NCI-H1092 treated with DMSO at 0.1 percent for 48 hours (cell line): ENCODE measurements around the gene LIPE.

Experiments
- DNase-seq: peaks from one replicate; lab custom pipeline; 2025; lab: John Stamatoyannopoulos, UW

The LIPE gene

DNA sequence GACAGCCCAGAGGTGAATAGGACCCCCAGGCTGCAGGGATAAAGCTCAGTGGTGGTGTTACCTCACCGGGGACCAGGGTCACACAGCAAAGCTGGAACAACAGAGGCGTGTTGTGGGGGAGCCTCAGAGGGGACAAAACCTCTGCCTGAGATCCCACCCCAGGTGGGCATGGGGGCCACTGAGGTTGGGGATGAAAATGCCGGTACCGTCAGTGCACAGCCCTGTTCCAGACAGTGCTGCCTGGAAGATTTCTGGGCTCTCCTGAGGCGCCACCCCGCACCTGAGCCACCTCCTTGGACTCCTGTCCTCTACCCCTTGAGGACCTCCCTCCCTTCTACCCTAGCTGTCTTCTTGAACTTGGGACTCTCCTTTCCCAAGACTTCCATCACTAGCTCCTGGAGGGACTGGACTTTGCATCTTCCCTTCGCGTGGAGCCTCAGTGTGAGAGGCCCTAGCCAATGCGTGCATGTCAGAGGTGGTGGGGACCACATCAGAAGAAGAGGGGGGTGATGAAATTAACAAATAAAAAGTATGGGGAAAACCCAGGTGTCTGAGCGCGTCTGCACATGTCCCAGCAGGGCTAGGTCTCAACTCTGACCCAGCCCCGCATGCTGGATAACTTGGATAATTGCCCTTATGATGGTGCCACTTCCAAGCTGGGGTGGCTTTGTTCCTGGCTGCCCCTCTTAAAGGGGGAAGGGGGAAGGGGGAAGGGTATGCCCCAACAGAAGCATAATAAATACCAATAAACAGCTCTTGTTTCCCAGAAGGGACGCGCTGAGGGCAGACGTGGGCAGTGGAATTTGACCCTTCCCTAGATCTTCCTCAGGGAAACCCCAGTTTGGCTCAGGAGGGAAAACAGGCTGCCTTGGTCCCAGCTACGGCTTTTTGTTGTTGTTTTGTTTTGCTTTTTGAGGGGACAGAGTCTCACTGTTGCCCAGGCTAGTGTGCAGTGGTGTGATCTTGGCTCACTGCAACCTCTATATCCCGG, 48.7 kb downstream of the LIPE start:
- no peak for DNase-seq

DNA sequence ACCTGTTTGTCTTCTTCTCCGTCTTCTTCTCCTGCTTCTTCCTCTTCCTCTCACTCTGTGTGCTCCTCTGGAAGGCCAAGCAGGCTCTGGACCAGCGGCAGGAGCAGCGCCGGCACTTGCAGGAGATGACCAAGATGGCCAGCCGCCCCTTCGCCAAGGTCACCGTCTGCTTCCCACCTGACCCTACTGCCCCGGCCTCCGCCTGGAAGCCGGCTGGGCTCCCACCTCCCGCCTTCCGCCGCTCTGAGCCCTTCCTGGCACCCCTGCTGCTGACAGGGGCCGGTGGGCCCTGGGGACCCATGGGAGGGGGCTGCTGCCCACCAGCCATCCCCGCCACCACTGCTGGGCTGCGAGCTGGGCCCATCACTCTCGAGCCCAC, 51.0 kb downstream of the LIPE start:
- no peak for DNase-seq

DNA sequence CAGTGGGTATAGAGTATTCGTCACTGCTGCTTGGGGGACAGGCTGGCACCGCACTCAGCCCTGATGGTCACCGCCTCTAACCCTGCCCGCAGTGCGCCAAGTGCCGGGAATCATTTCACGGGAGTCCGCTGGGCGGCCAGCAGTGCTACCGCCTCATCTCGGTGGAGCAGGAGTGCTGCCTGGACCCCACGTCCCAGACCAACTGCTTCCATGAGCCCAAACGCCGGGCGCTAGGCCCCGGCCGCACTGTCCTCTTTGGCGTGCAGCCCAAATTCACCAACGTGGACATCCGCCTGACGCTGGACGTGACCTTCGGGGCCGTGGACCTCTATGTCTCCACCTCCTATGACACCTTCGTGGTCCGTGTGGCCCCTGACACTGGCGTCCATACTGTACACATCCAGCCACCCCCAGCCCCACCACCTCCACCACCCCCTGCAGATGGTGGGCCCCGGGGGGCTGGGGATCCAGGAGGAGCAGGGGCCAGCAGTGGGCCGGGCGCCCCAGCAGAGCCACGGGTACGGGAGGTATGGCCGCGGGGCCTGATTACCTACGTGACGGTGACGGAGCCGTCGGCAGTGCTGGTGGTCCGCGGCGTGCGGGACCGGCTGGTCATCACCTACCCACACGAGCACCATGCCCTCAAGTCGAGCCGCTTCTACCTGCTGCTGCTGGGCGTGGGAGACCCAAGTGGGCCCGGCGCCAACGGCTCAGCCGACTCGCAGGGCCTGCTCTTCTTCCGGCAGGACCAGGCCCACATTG, 51.6 kb downstream of the LIPE start:
- DNase-seq = no peak

DNA sequence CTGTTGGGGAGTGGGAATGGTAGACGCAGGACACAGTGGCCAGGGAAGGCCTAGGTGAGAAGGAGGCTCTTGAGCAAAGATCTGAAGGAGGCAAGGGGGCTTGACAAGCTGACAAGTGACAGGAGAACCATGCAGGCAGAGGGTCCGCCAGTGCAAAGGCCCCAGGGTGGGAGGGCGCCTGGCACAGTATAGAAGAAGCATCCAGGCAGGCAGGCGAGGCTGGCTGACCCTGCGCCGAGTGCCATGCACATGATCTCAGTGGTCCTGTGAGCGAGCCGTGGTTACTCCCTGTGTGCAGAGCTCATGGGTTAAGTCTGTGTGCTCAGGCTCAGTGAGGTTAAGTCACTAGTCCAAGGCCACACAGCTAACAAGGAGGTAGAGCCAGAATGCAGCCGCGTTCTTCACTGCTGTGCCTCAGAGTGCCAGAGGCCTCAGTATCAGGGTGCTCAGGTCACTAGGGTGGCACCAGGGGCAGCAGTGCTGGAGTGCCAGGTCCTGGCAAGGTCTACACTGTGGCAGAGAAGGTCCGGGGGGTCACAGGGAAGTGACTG, 52.3 kb downstream of the LIPE start:
- no peak for DNase-seq

DNA sequence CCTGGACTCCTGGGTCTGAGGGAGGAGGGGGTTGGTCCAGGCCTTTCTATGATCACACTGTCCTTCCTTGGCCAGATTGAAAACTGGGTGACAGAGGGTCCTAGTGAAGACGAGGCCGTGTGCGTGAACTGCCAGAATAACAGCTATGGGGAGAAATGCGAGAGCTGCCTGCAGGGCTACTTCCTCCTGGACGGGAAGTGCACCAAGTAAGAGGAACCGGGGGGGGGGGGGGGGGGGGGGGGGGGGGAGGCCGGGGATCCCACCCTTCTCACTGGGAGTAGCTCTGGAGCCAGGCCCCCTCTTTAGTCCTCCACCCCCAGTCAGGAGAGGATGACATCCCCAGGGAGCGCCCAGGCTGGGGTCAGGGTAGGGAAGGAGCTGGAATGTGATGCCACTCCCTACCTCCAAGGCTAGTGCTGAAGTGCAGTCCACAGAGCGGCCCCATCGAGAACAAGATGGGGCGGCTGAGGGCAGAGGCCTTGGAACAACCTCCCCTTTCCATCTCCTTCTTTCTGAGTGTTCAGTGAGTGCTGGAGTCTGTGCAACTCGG, 56.5 kb downstream of the LIPE start:
- DNase-seq = no peak

DNA sequence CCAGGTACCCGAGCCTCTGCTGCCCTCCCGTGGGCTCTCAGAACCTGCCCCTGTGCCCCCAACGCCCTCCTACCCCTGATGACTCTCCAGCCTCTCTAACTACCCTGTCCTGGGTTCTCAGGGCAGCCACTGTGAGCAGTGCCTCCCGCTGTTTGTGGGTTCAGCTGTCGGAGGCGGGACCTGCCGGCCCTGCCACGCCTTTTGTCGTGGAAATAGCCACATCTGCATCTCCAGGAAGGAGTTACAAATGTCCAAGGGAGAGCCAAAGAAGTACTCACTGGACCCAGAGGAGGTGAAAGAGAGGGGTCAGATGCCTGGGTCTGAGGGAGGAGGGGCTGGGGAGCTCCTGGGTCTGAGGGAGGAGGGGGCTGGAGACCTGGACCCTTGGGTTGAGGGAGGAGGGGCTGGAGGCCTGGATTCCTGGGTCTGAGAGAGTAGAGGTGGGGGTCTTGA, 57.1 kb downstream of the LIPE start:
- DNase-seq = no peak

DNA sequence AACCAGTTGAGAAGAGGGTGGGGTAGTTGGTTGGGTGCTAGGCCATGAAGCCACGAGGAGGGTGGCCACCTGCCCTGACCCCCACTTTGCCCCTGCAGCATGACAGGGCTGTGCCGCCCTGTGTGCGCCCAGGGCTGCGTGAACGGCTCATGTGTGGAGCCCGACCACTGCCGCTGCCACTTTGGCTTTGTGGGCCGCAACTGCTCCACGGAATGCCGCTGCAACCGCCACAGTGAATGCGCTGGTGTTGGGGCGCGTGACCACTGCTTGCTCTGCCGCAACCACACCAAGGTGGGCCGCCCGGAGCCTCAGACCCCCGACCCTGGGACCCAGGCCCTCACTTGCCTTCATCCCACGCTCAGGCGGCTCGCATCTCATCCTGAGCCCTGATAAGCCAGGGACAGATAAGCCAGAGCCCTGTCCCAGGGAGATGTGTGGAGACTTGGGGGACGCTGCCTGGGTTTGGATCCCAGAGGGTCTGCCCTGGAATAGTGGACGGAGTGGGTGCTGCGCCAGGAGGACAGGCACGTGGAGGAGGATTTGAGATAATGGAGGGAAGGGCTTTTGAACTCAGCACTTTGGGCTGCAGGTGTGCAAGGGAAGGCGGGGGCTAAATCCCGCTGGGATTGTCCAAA, 57.6 kb downstream of the LIPE start:
- DNase-seq = no peak

DNA sequence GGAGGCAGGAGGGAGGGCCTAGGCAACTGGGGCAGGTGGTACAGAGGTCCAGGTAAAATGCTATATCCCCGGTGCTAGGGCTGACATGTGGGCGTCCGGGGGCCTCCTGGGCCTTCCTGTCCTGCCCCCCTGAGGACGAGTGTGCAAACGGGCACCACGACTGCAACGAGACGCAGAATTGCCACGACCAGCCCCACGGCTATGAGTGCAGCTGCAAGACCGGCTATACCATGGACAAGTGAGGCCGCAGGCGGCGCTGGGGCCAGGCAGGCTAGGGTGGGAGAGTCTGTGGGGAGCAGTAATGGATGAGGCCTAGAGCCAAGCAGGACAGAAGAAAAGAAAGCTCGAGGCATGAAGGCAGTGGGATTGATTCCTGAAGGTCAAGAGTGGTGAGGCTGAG, 58.4 kb downstream of the LIPE start:
- no peak for DNase-seq

DNA sequence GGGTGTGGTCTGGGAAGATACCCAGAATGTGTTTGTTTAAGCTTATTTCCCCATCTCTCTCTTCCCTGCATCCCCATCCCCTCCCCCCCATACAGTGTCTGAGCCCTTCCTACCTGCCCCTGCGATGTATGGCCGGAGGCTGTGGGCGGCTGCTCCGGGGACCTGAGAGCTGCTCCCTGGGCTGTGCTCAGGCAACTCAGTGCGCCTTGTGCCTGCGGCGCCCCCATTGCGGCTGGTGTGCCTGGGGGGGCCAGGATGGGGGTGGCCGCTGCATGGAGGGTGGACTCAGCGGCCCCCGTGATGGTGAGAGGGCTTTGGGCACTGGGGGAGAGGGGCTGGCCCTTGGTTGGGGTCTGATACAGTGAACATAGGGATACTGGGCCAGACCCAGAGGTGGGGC, 58.8 kb downstream of the LIPE start:
- DNase-seq = no peak

DNA sequence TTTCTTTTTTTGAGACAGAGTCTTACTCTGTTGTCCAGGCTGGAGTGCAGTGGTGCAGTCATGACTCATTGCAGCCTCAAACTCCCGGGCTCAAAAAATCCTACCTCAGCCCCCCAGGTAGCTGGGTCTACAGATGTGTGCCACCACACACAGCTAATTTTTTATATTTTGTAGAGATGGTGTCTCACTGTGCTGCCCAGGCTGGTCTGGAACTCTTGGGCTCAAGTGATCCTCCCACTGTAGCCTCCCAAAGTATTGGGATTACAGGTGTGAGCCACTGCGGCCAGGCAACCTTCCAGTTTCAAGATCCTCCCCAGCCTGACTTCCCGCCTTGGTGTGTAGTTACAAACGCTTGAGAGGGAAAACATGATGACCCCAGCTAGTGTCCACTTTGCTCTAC, 59.3 kb downstream of the LIPE start:
- DNase-seq = no peak

DNA sequence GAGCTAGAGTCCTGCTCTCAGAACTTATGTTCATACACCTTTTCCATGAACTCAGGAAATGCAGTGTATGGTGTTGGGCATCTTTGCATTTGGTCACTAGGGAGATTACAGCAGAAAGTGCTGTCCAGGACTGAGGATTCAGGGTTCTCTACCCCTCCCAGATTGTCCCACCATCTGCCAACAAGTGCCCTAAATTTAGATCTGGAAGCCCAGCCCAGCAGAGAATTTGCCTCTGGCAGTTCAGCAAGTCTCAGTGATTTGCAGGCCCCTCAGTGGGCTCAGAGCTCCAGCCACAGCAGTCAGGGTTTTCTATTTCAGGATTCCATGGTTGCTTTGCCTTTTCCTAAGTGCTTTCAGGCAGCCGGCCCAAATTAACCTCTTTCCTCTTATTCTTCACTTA, 60.5 kb downstream of the LIPE start:
- no peak for DNase-seq

DNA sequence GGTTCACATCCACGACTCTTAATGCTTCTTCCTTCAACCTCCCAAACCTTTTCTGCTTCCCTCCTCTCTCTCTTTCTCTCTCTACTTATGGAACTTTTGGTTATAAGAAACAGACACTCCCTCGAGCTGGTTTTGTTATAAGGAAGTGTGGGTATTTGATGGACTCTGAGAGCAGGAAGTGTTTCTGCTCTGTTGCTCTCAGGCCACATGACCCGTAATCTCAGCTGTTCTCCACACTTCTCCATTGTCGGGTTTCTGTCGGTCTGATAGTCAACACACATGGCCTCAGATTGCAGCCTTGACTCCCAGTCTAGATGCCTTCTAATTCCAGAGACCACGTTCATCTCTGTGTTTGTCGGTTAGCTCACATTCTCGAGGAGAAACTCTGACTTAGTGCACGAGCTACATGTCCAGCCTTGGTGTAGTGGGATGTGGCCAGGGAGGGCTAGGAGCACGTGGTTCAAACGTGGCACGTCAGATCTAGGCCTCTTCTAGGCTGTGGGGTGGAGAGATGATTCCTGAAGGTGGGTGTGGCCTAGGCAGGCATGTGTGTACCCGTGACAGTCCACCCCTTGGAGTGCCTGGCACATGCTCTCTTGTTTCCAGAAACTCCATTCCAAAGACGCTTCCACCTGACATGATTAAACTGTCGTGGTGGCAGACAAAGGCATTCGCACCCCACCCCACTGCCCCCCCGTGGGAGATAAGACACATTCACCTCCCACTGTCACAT, 63.4 kb downstream of the LIPE start:
- no peak for DNase-seq

DNA sequence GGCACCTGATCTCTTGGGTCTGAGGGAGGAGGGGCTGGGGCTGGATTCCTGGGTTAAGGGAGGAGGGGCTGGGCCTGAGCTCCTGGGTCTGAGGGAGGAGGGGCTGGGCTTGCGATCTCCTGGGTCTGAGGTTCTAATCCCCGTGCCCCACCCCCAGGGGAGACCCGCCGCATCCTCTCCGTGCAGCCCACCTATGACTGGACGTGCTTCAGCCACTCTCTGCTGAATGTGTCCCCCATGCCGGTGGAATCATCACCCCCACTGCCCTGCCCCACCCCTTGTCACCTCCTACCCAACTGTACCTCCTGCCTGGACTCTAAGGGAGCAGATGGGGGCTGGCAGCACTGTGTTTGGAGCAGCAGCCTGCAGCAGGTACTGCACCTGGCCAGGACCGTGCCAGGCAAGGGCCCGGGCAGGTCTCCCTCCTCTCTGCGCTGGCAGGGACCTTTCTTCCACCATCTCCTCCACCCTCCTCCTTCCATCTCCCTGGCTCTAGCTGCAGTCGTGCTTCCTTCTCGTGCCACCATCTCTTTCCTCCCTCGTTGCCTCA, 64.2 kb downstream of the LIPE start:
- DNase-seq = no peak

DNA sequence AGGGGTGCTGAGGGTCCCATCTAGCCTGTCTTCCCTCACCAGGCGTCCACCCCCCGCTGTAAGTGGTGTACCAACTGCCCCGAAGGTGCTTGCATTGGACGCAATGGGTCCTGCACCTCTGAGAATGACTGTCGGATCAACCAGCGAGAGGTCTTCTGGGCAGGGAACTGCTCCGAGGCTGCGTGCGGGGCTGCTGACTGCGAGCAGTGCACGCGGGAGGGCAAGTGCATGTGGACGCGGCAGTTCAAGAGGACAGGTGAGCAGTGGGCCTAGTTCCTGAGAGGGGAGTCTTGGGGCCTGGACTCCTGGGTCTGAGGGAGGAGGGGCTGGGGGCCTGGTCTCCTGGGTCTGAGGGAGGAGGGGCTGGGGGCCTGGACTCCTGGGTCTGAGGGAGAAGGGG, 64.8 kb downstream of the LIPE start:
- no peak for DNase-seq

DNA sequence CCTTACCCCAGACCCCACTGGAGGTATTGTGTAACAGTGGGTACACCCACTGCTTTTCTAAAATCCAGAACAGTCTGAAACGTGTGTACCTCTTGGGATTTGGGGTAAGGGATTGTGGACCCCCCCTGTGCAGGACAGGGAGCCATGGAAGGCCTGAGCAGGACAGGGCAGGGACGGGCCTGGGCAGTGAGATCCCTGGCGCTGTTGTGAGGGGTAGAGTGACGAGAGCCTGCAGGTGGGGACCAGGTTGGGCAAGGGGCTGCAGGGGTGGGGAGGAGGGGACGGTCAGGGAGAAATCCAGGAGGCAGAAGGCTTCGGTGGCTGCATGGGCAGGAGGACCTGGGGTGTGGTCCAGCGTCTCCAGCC, 65.7 kb downstream of the LIPE start:
- no peak for DNase-seq

DNA sequence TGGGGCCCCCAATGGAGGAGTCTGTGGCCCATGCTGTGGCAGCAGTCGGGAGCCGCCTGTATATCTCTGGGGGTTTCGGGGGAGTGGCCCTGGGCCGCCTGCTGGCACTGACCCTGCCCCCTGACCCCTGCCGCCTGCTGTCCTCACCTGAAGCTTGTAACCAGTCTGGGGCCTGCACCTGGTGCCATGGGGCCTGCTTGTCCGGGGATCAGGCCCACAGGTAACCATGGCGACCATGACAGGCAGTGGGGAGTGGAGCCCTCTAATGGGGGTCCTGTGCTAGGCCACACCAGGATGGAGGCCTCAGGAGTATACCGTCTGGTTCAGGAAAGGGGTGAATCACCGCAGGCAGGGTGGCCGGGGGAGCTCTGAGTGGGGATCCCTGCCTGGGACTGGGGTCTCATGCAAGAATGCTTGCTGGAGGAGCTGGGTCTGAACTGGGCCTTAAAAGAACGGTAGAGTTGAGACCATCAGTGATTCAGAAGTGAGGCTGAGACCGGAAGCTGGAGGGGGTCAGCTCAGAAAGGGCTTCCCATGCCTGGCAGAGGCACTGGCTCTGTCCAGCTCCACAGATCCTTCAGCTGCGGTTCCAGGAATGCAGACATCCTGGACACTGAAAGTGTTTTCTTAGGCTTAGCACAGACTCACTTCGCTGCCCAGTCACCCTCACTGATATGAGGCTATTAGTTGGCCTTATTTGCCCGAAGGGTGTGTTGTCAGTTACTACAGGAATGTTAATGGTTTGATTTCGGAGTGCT, 66.2 kb downstream of the LIPE start:
- DNase-seq = no peak

DNA sequence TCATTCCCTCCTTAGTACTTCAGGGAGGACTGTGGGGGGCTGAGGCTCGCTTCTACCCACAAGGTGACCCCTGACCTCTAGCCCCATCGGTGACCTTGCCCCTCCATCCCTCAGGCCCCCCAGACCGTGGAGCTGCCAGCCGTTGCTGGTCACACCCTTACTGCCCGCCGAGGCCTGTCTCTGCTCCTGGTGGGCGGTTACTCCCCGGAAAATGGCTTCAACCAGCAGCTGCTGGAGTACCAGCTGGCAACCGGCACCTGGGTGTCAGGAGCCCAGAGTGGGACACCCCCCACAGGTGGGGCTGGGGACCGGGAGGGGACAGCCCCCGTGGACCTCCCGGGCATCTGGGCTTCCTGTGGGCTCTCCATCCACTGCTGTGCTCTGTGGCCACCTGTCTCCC, 69.9 kb downstream of the LIPE start:
- no peak for DNase-seq

DNA sequence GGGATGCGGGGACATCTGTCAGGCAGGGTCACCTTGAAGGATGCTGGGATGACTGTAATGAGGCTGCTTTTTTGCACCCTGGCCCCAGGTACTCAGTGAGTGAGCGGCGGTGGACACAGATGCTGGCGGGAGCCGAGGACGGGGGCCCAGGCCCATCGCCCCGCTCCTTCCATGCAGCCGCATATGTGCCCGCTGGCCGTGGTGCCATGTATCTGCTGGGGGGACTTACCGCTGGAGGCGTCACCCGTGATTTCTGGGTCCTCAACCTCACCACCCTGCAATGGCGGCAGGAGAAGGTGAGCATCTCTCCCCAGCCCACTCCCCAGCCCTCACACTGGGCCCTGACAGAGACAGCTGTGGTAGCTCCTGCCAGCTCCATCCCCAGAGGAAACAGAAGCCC, 70.5 kb downstream of the LIPE start:
- no peak for DNase-seq

DNA sequence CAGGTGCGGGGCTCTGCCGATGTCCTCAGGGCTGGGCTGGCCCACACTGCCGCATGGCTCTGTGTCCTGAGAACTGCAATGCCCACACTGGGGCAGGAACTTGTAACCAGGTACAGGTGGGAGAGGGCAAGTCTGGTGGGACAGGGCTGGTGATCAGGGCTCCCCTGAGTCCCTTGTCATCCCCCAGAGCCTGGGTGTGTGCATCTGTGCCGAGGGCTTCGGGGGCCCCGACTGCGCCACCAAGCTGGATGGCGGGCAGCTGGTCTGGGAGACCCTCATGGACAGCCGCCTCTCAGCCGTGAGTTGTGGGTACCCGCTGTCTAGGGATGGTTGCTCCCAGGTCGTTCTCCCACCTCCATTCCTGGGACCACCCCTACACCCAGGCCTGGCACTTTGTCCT, 71.3 kb downstream of the LIPE start:
- DNase-seq = no peak

DNA sequence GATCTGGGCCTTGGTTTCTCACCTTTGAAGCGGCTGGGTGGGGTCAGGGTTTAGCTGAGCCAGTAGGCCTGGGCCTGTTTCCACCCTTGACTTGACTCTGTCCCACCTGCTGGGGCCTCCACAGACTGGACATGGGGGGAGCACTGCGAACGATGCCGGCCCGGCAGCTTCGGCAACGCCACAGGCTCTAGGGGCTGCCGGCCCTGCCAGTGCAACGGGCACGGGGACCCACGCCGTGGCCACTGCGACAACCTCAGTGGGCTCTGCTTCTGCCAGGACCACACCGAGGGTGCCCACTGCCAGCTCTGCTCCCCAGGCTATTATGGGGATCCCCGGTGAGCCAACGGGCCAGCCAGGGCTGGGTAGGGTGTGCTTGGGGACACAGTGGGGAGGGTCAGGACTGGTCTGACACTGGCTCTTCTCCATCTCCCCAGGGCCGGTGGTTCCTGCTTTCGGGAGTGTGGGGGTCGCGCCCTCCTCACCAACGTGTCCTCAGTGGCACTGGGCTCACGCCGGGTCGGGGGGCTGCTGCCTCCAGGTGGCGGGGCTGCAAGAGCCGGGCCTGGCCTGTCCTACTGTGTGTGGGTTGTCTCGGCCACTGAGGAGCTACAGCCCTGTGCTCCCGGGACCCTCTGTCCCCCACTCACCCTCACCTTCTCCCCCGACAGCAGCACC, 73.7 kb downstream of the LIPE start:
- no peak for DNase-seq
